HFFc6 (cell line): Measurements from ENCODE around the gene TNNT2. TPM values are rescaled to one million over a fixed set of nuclear protein-coding genes. Genes with fewer than 3 reads are reported as not detected.

Experiments
- DNase-seq: peaks from one replicate; pipeline ENCODE4 v3.0.0-alpha.2; 2018
- H3K27ac Mint-ChIP-seq: 2 replicates; pipeline ENCODE4 v1.8.0; 2020; ENCODE audit warnings: mild to moderate bottlenecking, mixed read lengths
- H3K27me3 Mint-ChIP-seq: 2 replicates; pipeline ENCODE4 v1.8.0; 2021; ENCODE audit warnings: mild to moderate bottlenecking, moderate library complexity, mixed read lengths; ENCODE audit not compliant: insufficient read depth
- H3K36me3 Mint-ChIP-seq: 2 replicates; pipeline ENCODE4 v1.8.0; 2021; ENCODE audit warnings: low read depth, mixed read lengths
- H3K4me1 Mint-ChIP-seq: 2 replicates; pipeline ENCODE4 v1.8.0; 2020; ENCODE audit warnings: low read depth, mixed read lengths
- H3K4me3 Mint-ChIP-seq: 2 replicates; pipeline ENCODE4 v1.8.0; 2020; ENCODE audit warnings: mild to moderate bottlenecking, moderate library complexity, mixed read lengths
- H3K9me3 Mint-ChIP-seq: 2 replicates; pipeline ENCODE4 v1.8.0; 2020; ENCODE audit warnings: mild to moderate bottlenecking, mixed read lengths
- CTCF ChIP-seq: fragments of 200-600 bp; sonication (generic); IDR thresholded peaks from 2 replicates; pipeline ENCODE4 v1.5.0; 2021; ENCODE audit warnings: antibody characterized with exemption, mild to moderate bottlenecking
- total RNA-seq, 6 experiments: library from RNA; stranded (reverse); fragmentation: NEBNext Ultra II Directional; extraction: Animal tissue kit (Norgen Biotek cat#: 25700); gene quantifications; 2 replicates in 1 of 6; 3 replicates in 5 of 6; pipeline ENCODE4 v1.2.3, GENCODE V29; 2021

TNNT2 gene
- total RNA-seq, 6 experiments from 2014 or later = not detected

GRCh38 chr1:201360486-201360885 is 17.0 kb downstream of the TNNT2 start:
- Mint-ChIP-seq H3K27me3 (peaks cover 38% of the 10 kb centered on the region), H3K9me3 (no peaks in the 10 kb centered on the region), H3K27ac (no peak overlapping the region), H3K4me3 (no peak overlapping the region), H3K36me3 (no peaks in the 10 kb centered on the region), H3K4me1 (no peaks in the 10 kb centered on the region)
- no peak for TF ChIP-seq CTCF
- DNase-seq = no peak

GRCh38 chr1:201359873-201360210 is 17.6 kb downstream of the TNNT2 start:
- Mint-ChIP-seq H3K36me3 (no peaks in the 10 kb centered on the region), H3K27ac (no peak overlapping the region), H3K27me3 (peaks cover 37% of the 10 kb centered on the region), H3K4me3 (no peak overlapping the region), H3K4me1 (no peaks in the 10 kb centered on the region), H3K9me3 (no peaks in the 10 kb centered on the region)
- no peak for DNase-seq
- TF ChIP-seq CTCF = no peak

GRCh38 chr1:201359031-201359872 is 18.2 kb downstream of the TNNT2 start:
- H3K9me3 Mint-ChIP-seq = no peaks in the 10 kb centered on the region
- no peak for TF ChIP-seq CTCF
- peaks cover 37% of the 10 kb centered on the region for H3K27me3 Mint-ChIP-seq
- H3K27ac Mint-ChIP-seq = no peak overlapping the region
- no peaks in the 10 kb centered on the region for H3K4me1 Mint-ChIP-seq
- H3K4me3 Mint-ChIP-seq = no peak overlapping the region
- no peaks in the 10 kb centered on the region for H3K36me3 Mint-ChIP-seq
- DNase-seq = no peak

- Mint-ChIP-seq H3K36me3 (no peaks in the 10 kb centered on the region), H3K9me3 (no peaks in the 10 kb centered on the region), H3K4me1 (no peaks in the 10 kb centered on the region), H3K27me3 (peaks cover 42% of the 10 kb centered on the region), H3K27ac (no peak overlapping the region), H3K4me3 (no peak overlapping the region)
- TF ChIP-seq CTCF = no peak
- DNase-seq = peak; percentile 13
These were observed 18.9 kb downstream of the TNNT2 start for GRCh38 chr1:201358596-201358995.

- H3K36me3 Mint-ChIP-seq = no peaks in the 10 kb centered on the region
- DNase-seq = no peak
- no peak for TF ChIP-seq CTCF
- no peaks in the 10 kb centered on the region for H3K4me1 Mint-ChIP-seq
- H3K4me3 Mint-ChIP-seq = no peak overlapping the region
- no peak overlapping the region for H3K27ac Mint-ChIP-seq
- peaks cover 47% of the 10 kb centered on the region for H3K27me3 Mint-ChIP-seq
- H3K9me3 Mint-ChIP-seq = no peaks in the 10 kb centered on the region
These were observed 19.7 kb downstream of the TNNT2 start for GRCh38 chr1:201357636-201358348.
